Mesendoderm (in vitro differentiated cells): ENCODE results near the gene TEX261.
"Not testable (repeated sequence)": the region's sequence is repeated elsewhere in the genome, so short reads cannot be mapped to it uniquely, and the experiment has no call there.

Experiments used
- DNase-seq: peaks from one replicate; pipeline ENCODE4 v3.0.0; 2013
- H2AK5ac ChIP-seq: 2 replicates; pipeline ENCODE4 v1.6.1; 2013; ENCODE audit warnings: low read length, inconsistent platforms
- H2BK120ac ChIP-seq: 2 replicates; pipeline ENCODE4 v1.6.1; 2013; ENCODE audit warnings: low read depth, mild to moderate bottlenecking, low read length, moderate library complexity, mixed read lengths
- H2BK15ac ChIP-seq: replicated peaks from 2 replicates; pipeline ENCODE4 v1.6.1; 2013; ENCODE audit warnings: low read depth, mild to moderate bottlenecking, moderate library complexity
- H2BK5ac ChIP-seq: 2 replicates; pipeline ENCODE4 v1.6.1; 2013; ENCODE audit warnings: low read length, inconsistent platforms
- H3K18ac ChIP-seq: 2 replicates; pipeline ENCODE4 v1.6.1; 2013; ENCODE audit warnings: mild to moderate bottlenecking, low read length, mixed read lengths
- H3K23ac ChIP-seq: one replicate; pipeline ENCODE4 v1.6.1; 2013; ENCODE audit warnings: low read length
- H3K27ac ChIP-seq: 2 replicates; pipeline ENCODE4 v1.5.1; 2013; ENCODE audit warnings: low read depth, mild to moderate bottlenecking, inconsistent platforms, low read length, moderate library complexity
- H3K27me3 ChIP-seq: 2 replicates; pipeline ENCODE4 v1.6.1; 2013; ENCODE audit warnings: low read length, control low read depth, mild to moderate bottlenecking, inconsistent platforms; ENCODE audit not compliant: insufficient read depth, poor library complexity
- H3K36me3 ChIP-seq: 2 replicates; pipeline ENCODE4 v1.6.1; 2013; ENCODE audit warnings: low read length, inconsistent platforms; ENCODE audit not compliant: control insufficient read depth, insufficient read depth
- H3K4ac ChIP-seq: one replicate; pipeline ENCODE4 v1.6.1; 2013; ENCODE audit warnings: low read depth, mild to moderate bottlenecking, low read length, moderate library complexity
- H3K4me1 ChIP-seq: 2 replicates; pipeline ENCODE4 v1.6.1; 2013; ENCODE audit warnings: low read depth, low read length, inconsistent platforms; ENCODE audit not compliant: control insufficient read depth
- H3K4me2 ChIP-seq: 2 replicates; pipeline ENCODE4 v1.6.1; 2013; ENCODE audit warnings: low read length
- H3K4me3 ChIP-seq: 2 replicates; pipeline ENCODE4 v1.5.1; 2013; ENCODE audit warnings: mild to moderate bottlenecking, low read length
- H3K56ac ChIP-seq: one replicate; pipeline ENCODE4 v1.6.1; 2013; ENCODE audit warnings: low read length
- H3K79me1 ChIP-seq: 2 replicates; pipeline ENCODE4 v1.6.1; 2013; ENCODE audit warnings: low read length, inconsistent platforms
- H3K79me2 ChIP-seq: 2 replicates; pipeline ENCODE4 v1.6.1; 2013; ENCODE audit warnings: mild to moderate bottlenecking, low read length; ENCODE audit not compliant: control insufficient read depth, insufficient read depth
- H3K9ac ChIP-seq: 2 replicates; pipeline ENCODE4 v1.6.1; 2013; ENCODE audit warnings: low read length, inconsistent platforms
- H4K5ac ChIP-seq: one replicate; pipeline ENCODE4 v1.6.1; 2013; ENCODE audit warnings: low read length
- H4K8ac ChIP-seq: one replicate; pipeline ENCODE4 v1.6.1; 2013; ENCODE audit warnings: low read depth, mild to moderate bottlenecking, control low read depth, low read length, moderate library complexity
- WGBS: extraction: QIAGEN DNeasy Blood & Tissue Kit; methylation state at CpG from one replicate; pipeline ENCODE4 v1.1.7; 2013; ENCODE audit warnings: low lambda C conversion rate, missing lambda C conversion rate; ENCODE audit not compliant: insufficient coverage; ENCODE audit errors: extremely low coverage; 5-methylcytosine and 5-hydroxymethylcytosine counted together

TEX261 gene

DNA sequence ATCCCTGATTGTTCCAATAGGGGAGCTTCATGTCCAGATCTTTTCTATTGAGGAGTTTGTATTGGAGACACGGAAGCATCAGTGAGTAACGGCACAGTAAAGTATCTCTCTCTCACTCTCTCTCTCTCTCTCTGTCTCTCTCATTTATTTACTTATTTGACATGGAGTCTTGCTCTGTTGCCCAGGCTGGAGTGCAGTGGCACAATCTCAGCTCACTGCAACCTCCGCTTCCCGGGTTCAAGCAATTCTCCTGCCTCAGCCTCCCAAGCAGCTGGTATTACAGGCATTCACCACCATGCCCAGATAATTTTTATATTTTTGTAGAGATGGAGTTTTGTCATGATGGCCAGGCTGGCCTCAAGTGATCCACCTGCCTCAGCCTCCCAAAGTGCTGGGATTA, 4.2 kb upstream of the TEX261 start:
- not testable (repeated sequence) for H2BK120ac ChIP-seq, H3K9ac ChIP-seq, H3K4ac ChIP-seq, H3K79me1 ChIP-seq, H3K18ac ChIP-seq, H3K27me3 ChIP-seq, H2BK5ac ChIP-seq, H3K23ac ChIP-seq, H3K56ac ChIP-seq, H4K5ac ChIP-seq, H3K27ac ChIP-seq, H4K8ac ChIP-seq, H3K4me2 ChIP-seq, H3K4me3 ChIP-seq, H3K79me2 ChIP-seq, H2AK5ac ChIP-seq, H2BK15ac ChIP-seq, H3K4me1 ChIP-seq, H3K36me3 ChIP-seq, DNase-seq
- no CpG with 5 or more reads among the region's 4 CpGs for WGBS

GRCh38 chr2:70995426-70995729, 705 bp upstream of the TEX261 start:
- Histone ChIP-seq H3K23ac (no peak overlapping the region), H3K27ac (no peak overlapping the region), H4K5ac (no peak overlapping the region), H3K18ac (no peak overlapping the region), H3K56ac (peak overlapping the region; percentile 73), H2AK5ac (no peak overlapping the region), H3K79me1 (peaks cover 12% of the 10 kb centered on the region), H3K36me3 (no peaks in the 10 kb centered on the region), H3K4ac (no peak overlapping the region), H3K4me2 (peak overlapping the region; percentile 63), H3K4me3 (peak overlapping the region; percentile 36), H3K27me3 (no peaks in the 10 kb centered on the region), H2BK120ac (no peak overlapping the region), H2BK15ac (no peak overlapping the region), H2BK5ac (no peak overlapping the region), H3K4me1 (peaks cover 6% of the 10 kb centered on the region), H3K79me2 (peaks cover 10% of the 10 kb centered on the region), H4K8ac (no peak overlapping the region), H3K9ac (peak overlapping the region; percentile 63)
- DNase-seq, result peak; percentile 74
- no CpG with 5 or more reads among the region's 11 CpGs for WGBS

DNA sequence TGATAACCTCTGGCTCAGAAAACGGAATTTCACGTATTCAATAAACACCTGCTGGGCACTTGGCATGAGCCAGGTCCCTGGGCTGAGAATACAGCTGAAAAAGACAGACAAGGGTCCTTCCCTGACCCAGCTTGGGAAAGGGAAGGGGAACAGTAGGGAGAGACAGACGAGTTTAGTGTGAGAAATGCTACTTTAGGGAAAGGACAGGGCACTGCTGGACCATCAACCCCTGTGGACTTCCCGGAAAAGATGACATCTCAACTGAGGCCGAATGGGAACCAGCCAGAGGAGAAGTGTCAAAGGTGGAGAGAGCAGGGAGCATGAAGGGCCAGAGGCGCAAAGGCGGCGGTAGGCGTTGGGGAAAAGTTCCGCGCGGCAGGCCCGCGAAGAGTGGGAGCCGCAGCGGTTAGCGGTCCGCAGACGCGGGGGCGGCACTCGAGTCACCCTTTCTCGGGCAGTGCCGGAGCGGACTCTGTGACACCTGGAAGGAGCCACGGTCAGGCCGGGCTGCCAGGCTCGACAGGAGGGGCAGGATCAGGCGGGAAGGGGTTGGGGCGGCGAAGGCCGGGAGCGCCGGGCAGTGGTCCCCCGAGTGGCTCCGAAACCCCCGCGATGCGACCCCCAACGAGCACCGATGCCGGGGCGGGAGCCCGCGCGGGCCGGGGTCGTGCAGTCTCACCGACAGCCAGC, 519 bp downstream of the TEX261 start:
- H4K8ac ChIP-seq, result no peak overlapping the region
- no peak overlapping the region for H3K18ac ChIP-seq
- H2BK15ac ChIP-seq, result no peak overlapping the region
- peak overlapping the region; percentile 86 for H3K9ac ChIP-seq
- peaks cover 12% of the 10 kb centered on the region for H3K79me1 ChIP-seq
- peak overlapping the region; percentile 99 for H3K4me2 ChIP-seq
- H3K4me3 ChIP-seq, result peak overlapping the region; percentile 84
- no CpG with 5 or more reads among the region's 49 CpGs for WGBS
- no peaks in the 10 kb centered on the region for H3K27me3 ChIP-seq
- H3K56ac ChIP-seq, result peak overlapping the region; percentile 89
- H3K4ac ChIP-seq, result peak overlapping the region; percentile 21
- no peak overlapping the region for H2BK120ac ChIP-seq
- H3K23ac ChIP-seq, result peak overlapping the region; percentile 15
- peaks cover 10% of the 10 kb centered on the region for H3K79me2 ChIP-seq
- H2BK5ac ChIP-seq, result no peak overlapping the region
- no peak overlapping the region for H2AK5ac ChIP-seq
- H3K4me1 ChIP-seq, result peaks cover 6% of the 10 kb centered on the region
- H4K5ac ChIP-seq, result no peak overlapping the region
- no peaks in the 10 kb centered on the region for H3K36me3 ChIP-seq
- no peak overlapping the region for H3K27ac ChIP-seq
- no peak for DNase-seq

DNA sequence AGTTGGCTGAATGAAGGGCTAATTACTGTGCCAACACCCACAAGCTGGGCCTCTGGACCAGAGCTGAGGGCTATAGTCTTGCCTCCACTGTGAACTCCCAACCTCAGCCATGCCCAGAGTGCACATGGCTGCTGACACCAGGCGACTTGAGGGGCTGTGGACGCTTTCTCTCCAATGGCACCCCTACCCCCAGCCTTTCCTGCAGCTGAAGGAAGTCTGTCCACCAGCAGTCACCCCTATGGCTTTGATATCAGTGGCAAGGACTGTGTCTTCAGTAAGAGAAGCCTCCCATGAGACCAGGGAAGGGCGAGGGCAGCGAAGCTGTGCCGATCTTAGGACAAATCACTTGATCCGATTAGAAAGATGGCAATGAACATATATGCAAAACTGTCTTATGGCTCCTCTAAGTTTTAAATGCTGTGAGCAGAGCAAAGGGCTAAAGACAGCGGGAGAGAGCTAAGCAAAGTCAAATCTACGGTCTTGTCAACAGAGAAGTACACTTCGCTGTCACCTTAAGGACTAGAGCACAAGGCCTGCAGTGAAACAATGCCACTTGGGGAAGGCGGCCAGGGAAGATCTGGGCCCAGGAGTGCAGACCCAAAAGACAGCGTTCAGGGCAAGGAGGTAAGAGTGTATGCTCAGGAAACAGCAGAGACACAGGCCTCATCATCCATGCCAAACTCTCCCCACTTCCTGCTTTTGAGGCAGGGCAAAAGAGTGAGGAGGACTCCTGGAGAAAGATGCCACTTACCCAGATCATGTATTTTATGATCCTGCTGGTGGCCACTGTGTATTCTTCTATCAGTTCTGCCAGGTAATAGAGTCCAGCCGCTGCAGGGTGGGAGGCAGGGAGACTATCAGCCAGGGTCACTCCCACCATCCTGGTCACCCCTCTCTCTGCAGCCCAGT, 1.5 kb downstream of the TEX261 start:
- Histone ChIP-seq H3K27me3 (no peaks in the 10 kb centered on the region), H3K18ac (no peak overlapping the region), H3K9ac (peak overlapping the region; percentile 86), H3K4me2 (peak overlapping the region; percentile 99), H3K79me1 (peaks cover 12% of the 10 kb centered on the region), H3K27ac (no peak overlapping the region), H2BK15ac (no peak overlapping the region), H3K4me3 (no peak overlapping the region), H4K8ac (no peak overlapping the region), H2BK5ac (no peak overlapping the region), H2BK120ac (no peak overlapping the region), H3K56ac (peak overlapping the region; percentile 56), H3K36me3 (no peaks in the 10 kb centered on the region), H2AK5ac (no peak overlapping the region), H3K23ac (no peak overlapping the region), H3K4ac (no peak overlapping the region), H4K5ac (no peak overlapping the region), H3K4me1 (peaks cover 6% of the 10 kb centered on the region), H3K79me2 (peaks cover 10% of the 10 kb centered on the region)
- DNase-seq, result no peak
- WGBS, result no CpG with 5 or more reads among the region's 12 CpGs

DNA sequence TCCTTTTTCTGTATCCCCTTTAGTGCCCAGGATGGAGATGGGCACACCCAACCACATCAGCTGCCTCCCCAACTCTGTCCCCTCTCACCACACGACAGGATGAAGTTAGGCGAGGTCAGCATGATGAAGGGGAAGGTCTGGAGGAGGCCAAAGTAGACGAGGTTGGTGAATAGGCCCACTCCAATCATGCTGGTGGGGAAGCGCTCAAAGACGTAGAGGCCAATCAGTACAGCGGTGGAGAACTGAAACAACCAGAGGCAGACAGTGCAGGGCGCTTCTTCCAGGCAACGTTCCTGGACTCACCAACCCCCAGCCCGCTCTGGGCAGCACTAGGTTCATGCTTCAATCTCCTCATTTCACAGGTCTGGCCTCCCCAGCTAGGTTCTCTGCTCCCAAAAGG, 2.9 kb downstream of the TEX261 start:
- Histone ChIP-seq H3K79me1 (peaks cover 12% of the 10 kb centered on the region), H3K23ac (no peak overlapping the region), H4K8ac (no peak overlapping the region), H3K27me3 (no peaks in the 10 kb centered on the region), H3K36me3 (no peaks in the 10 kb centered on the region), H3K4me3 (no peak overlapping the region), H3K27ac (no peak overlapping the region), H2BK15ac (no peak overlapping the region), H3K56ac (no peak overlapping the region), H3K4me1 (peaks cover 6% of the 10 kb centered on the region), H4K5ac (no peak overlapping the region), H2BK5ac (no peak overlapping the region), H2AK5ac (no peak overlapping the region), H3K4ac (no peak overlapping the region), H3K79me2 (peaks cover 10% of the 10 kb centered on the region), H3K4me2 (no peak overlapping the region), H3K18ac (no peak overlapping the region), H2BK120ac (no peak overlapping the region), H3K9ac (no peak overlapping the region)
- no peak for DNase-seq
- no CpG with 5 or more reads among the region's 9 CpGs for WGBS
